ENCODE data around the gene ASIC2.

ASIC2 gene

GRCh38 chr17:33292981-33293867, at the start of gene ASIC2:
TSS of gene ASIC2 (minus strand) at chr17:33293295.
- Histone ChIP-seq H3K4me1 (ENCODE audit: control insufficient read depth, insufficient read depth, low read length) (peaks cover 10% of the 10 kb centered on the region), H3K4me3 (ENCODE audit: low read length in 2 of 2) (peak within 1 kb of the TSS in 1 of 2 donors; percentile 29), H3K27ac (ENCODE audit: low read length) (no peak within 1 kb of the TSS), H3K9ac (ENCODE audit: low read length in 2 of 2) (no peak within 1 kb of the TSS), H3K27me3 (ENCODE audit: control insufficient read depth in 1 of 2, insufficient read depth in 2 of 2, low read length in 2 of 2) (peaks cover 32 to 52% of the 10 kb centered on the region in 2 donors), H3K36me3 (ENCODE audit: control insufficient read depth in 2 of 2, insufficient read depth in 2 of 2, low read length in 2 of 2) (no peaks in the 10 kb centered on the region), H3K9me3 (ENCODE audit: control insufficient read depth in 2 of 2, low read length in 2 of 2) (no peaks in the 10 kb centered on the region)

- Histone ChIP-seq H3K27ac (ENCODE audit: low read length) (no peak overlapping the region), H3K4me1 (ENCODE audit: control insufficient read depth, insufficient read depth, low read length) (no peaks in the 10 kb centered on the region), H3K4me3 (ENCODE audit: low read length in 2 of 2) (no peak overlapping the region), H3K9ac (ENCODE audit: low read length in 2 of 2) (no peak overlapping the region), H3K27me3 (ENCODE audit: control insufficient read depth in 1 of 2, insufficient read depth in 2 of 2, low read length in 2 of 2) (peaks cover 7% of the 10 kb centered on the region in 2 donors), H3K9me3 (ENCODE audit: control insufficient read depth in 2 of 2, low read length in 2 of 2) (no peaks in the 10 kb centered on the region), H3K36me3 (ENCODE audit: control insufficient read depth in 2 of 2, insufficient read depth in 2 of 2, low read length in 2 of 2) (no peaks in the 10 kb centered on the region)
Observed at GRCh38 chr17:33342025-33342424, 48.9 kb upstream of the ASIC2 start.

- Histone ChIP-seq H3K9ac (ENCODE audit: low read length in 2 of 2) (no peak overlapping the region), H3K27me3 (ENCODE audit: control insufficient read depth in 1 of 2, insufficient read depth in 2 of 2, low read length in 2 of 2) (peaks cover 3 to 9% of the 10 kb centered on the region in 2 donors), H3K27ac (ENCODE audit: low read length) (no peak overlapping the region), H3K9me3 (ENCODE audit: control insufficient read depth in 2 of 2, low read length in 2 of 2) (no peaks in the 10 kb centered on the region), H3K36me3 (ENCODE audit: control insufficient read depth in 2 of 2, insufficient read depth in 2 of 2, low read length in 2 of 2) (no peaks in the 10 kb centered on the region), H3K4me1 (ENCODE audit: control insufficient read depth, insufficient read depth, low read length) (no peaks in the 10 kb centered on the region), H3K4me3 (ENCODE audit: low read length in 2 of 2) (no peak overlapping the region)
Observed at GRCh38 chr17:33338242-33338641, 45.1 kb upstream of the ASIC2 start.

- H3K9me3 ChIP-seq (ENCODE audit: control insufficient read depth in 2 of 2, low read length in 2 of 2): peaks cover 0 to under 1% of the 10 kb centered on the region in 2 donors
- H3K27ac ChIP-seq (ENCODE audit: low read length): no peak overlapping the region
- H3K9ac ChIP-seq (ENCODE audit: low read length in 2 of 2): no peak overlapping the region
- no peaks in the 10 kb centered on the region for H3K4me1 ChIP-seq (ENCODE audit: control insufficient read depth, insufficient read depth, low read length)
- H3K27me3 ChIP-seq (ENCODE audit: control insufficient read depth in 1 of 2, insufficient read depth in 2 of 2, low read length in 2 of 2): peaks cover 0 to 7% of the 10 kb centered on the region in 2 donors
- H3K4me3 ChIP-seq (ENCODE audit: low read length in 2 of 2): no peak overlapping the region
- H3K36me3 ChIP-seq (ENCODE audit: control insufficient read depth in 2 of 2, insufficient read depth in 2 of 2, low read length in 2 of 2): no peaks in the 10 kb centered on the region
Observed at GRCh38 chr17:33335491-33336173, 42.5 kb upstream of the ASIC2 start.

- H3K9ac ChIP-seq (ENCODE audit: low read length in 2 of 2): no peak overlapping the region
Observed at GRCh38 chr17:33334703-33335102, 41.6 kb upstream of the ASIC2 start.

GRCh38 chr17:33330877-33331276, 37.8 kb upstream of the ASIC2 start:
- no peaks in the 10 kb centered on the region for H3K4me1 ChIP-seq (ENCODE audit: control insufficient read depth, insufficient read depth, low read length)
- no peaks in the 10 kb centered on the region for H3K36me3 ChIP-seq (ENCODE audit: control insufficient read depth in 2 of 2, insufficient read depth in 2 of 2, low read length in 2 of 2)
- peaks cover 0 to 2% of the 10 kb centered on the region in 2 donors for H3K9me3 ChIP-seq (ENCODE audit: control insufficient read depth in 2 of 2, low read length in 2 of 2)
- no peak overlapping the region for H3K27ac ChIP-seq (ENCODE audit: low read length)
- H3K27me3 ChIP-seq (ENCODE audit: control insufficient read depth in 1 of 2, insufficient read depth in 2 of 2, low read length in 2 of 2): peaks cover 0 to 2% of the 10 kb centered on the region in 2 donors
- H3K9ac ChIP-seq (ENCODE audit: low read length in 2 of 2): no peak overlapping the region
- no peak overlapping the region for H3K4me3 ChIP-seq (ENCODE audit: low read length in 2 of 2)

More at GRCh38 chr17:33334703-33335102, 41.6 kb upstream of the ASIC2 start:
- Histone ChIP-seq H3K4me1 (ENCODE audit: control insufficient read depth, insufficient read depth, low read length) (no peaks in the 10 kb centered on the region), H3K4me3 (ENCODE audit: low read length in 2 of 2) (no peak overlapping the region), H3K9me3 (ENCODE audit: control insufficient read depth in 2 of 2, low read length in 2 of 2) (peaks cover 0 to 2% of the 10 kb centered on the region in 2 donors), H3K27me3 (ENCODE audit: control insufficient read depth in 1 of 2, insufficient read depth in 2 of 2, low read length in 2 of 2) (peaks cover 0 to 7% of the 10 kb centered on the region in 2 donors), H3K27ac (ENCODE audit: low read length) (no peak overlapping the region), H3K36me3 (ENCODE audit: control insufficient read depth in 2 of 2, insufficient read depth in 2 of 2, low read length in 2 of 2) (no peaks in the 10 kb centered on the region)

GRCh38 chr17:33328129-33328528, 35.0 kb upstream of the ASIC2 start:
- Histone ChIP-seq H3K9ac (ENCODE audit: low read length in 2 of 2) (no peak overlapping the region), H3K27me3 (ENCODE audit: control insufficient read depth in 1 of 2, insufficient read depth in 2 of 2, low read length in 2 of 2) (peaks cover 0 to 6% of the 10 kb centered on the region in 2 donors), H3K4me1 (ENCODE audit: control insufficient read depth, insufficient read depth, low read length) (no peaks in the 10 kb centered on the region), H3K4me3 (ENCODE audit: low read length in 2 of 2) (no peak overlapping the region), H3K9me3 (ENCODE audit: control insufficient read depth in 2 of 2, low read length in 2 of 2) (peaks cover 0 to 2% of the 10 kb centered on the region in 2 donors), H3K36me3 (ENCODE audit: control insufficient read depth in 2 of 2, insufficient read depth in 2 of 2, low read length in 2 of 2) (no peaks in the 10 kb centered on the region), H3K27ac (ENCODE audit: low read length) (no peak overlapping the region)

- no peak overlapping the region for H3K9ac ChIP-seq (ENCODE audit: low read length in 2 of 2)
- H3K27ac ChIP-seq (ENCODE audit: low read length): no peak overlapping the region
- no peak overlapping the region for H3K4me3 ChIP-seq (ENCODE audit: low read length in 2 of 2)
- no peaks in the 10 kb centered on the region for H3K36me3 ChIP-seq (ENCODE audit: control insufficient read depth in 2 of 2, insufficient read depth in 2 of 2, low read length in 2 of 2)
- peaks cover 0 to 12% of the 10 kb centered on the region in 2 donors for H3K27me3 ChIP-seq (ENCODE audit: control insufficient read depth in 1 of 2, insufficient read depth in 2 of 2, low read length in 2 of 2)
- H3K4me1 ChIP-seq (ENCODE audit: control insufficient read depth, insufficient read depth, low read length): no peaks in the 10 kb centered on the region
- no peaks in the 10 kb centered on the region for H3K9me3 ChIP-seq (ENCODE audit: control insufficient read depth in 2 of 2, low read length in 2 of 2)
Observed at GRCh38 chr17:33324736-33325135, 31.6 kb upstream of the ASIC2 start.

GRCh38 chr17:33322063-33322462, 29.0 kb upstream of the ASIC2 start:
- no peak overlapping the region for H3K27ac ChIP-seq (ENCODE audit: low read length)
- H3K9ac ChIP-seq (ENCODE audit: low read length in 2 of 2): no peak overlapping the region
- no peak overlapping the region for H3K4me3 ChIP-seq (ENCODE audit: low read length in 2 of 2)
- no peaks in the 10 kb centered on the region for H3K9me3 ChIP-seq (ENCODE audit: control insufficient read depth in 2 of 2, low read length in 2 of 2)
- H3K4me1 ChIP-seq (ENCODE audit: control insufficient read depth, insufficient read depth, low read length): no peaks in the 10 kb centered on the region
- peaks cover 0 to 19% of the 10 kb centered on the region in 2 donors for H3K27me3 ChIP-seq (ENCODE audit: control insufficient read depth in 1 of 2, insufficient read depth in 2 of 2, low read length in 2 of 2)
- H3K36me3 ChIP-seq (ENCODE audit: control insufficient read depth in 2 of 2, insufficient read depth in 2 of 2, low read length in 2 of 2): no peaks in the 10 kb centered on the region

GRCh38 chr17:33318241-33318640, 25.1 kb upstream of the ASIC2 start:
- no peak overlapping the region for H3K4me3 ChIP-seq (ENCODE audit: low read length in 2 of 2)
- H3K36me3 ChIP-seq (ENCODE audit: control insufficient read depth in 2 of 2, insufficient read depth in 2 of 2, low read length in 2 of 2): no peaks in the 10 kb centered on the region
- H3K9ac ChIP-seq (ENCODE audit: low read length in 2 of 2): no peak overlapping the region
- no peak overlapping the region for H3K27ac ChIP-seq (ENCODE audit: low read length)
- H3K9me3 ChIP-seq (ENCODE audit: control insufficient read depth in 2 of 2, low read length in 2 of 2): no peaks in the 10 kb centered on the region
- no peaks in the 10 kb centered on the region for H3K4me1 ChIP-seq (ENCODE audit: control insufficient read depth, insufficient read depth, low read length)
- peaks cover 0 to 15% of the 10 kb centered on the region in 2 donors for H3K27me3 ChIP-seq (ENCODE audit: control insufficient read depth in 1 of 2, insufficient read depth in 2 of 2, low read length in 2 of 2)

Data from stomach smooth muscle (tissue), 2 donors.